ENCODE data around the gene CKAP4.

The CKAP4 gene

GRCh38 chr12:106267535-106267934 is 19.7 kb upstream of the CKAP4 start:
- TF ChIP-seq CTCF (IDR thresholded peaks at IDR 0.05; ENCODE audit: borderline replicate concordance, control extremely low read depth, extremely low read depth, insufficient read depth, missing control alignments), result no peak
- no peak for DNase-seq (ENCODE audit: low spot score)
- in situ Hi-C loops (cut with MboI; ENCODE audit: low sequenced_read_pairs, unreplicated experiment), result no loop called here

- TF ChIP-seq CTCF (IDR thresholded peaks at IDR 0.05; ENCODE audit: borderline replicate concordance, control extremely low read depth, extremely low read depth, insufficient read depth, missing control alignments), result no peak
- in situ Hi-C loops (cut with MboI; ENCODE audit: low sequenced_read_pairs, unreplicated experiment), result no loop called here
- DNase-seq (ENCODE audit: low spot score), result no peak
These were observed 17.3 kb upstream of the CKAP4 start for GRCh38 chr12:106265116-106265515.

- in situ Hi-C loops (cut with MboI; ENCODE audit: low sequenced_read_pairs, unreplicated experiment), result no loop called here
- DNase-seq (ENCODE audit: low spot score), result no peak
- no peak for TF ChIP-seq CTCF (IDR thresholded peaks at IDR 0.05; ENCODE audit: borderline replicate concordance, control extremely low read depth, extremely low read depth, insufficient read depth, missing control alignments)
These were observed 11.1 kb upstream of the CKAP4 start for GRCh38 chr12:106258935-106259334.

- no peak for TF ChIP-seq CTCF (IDR thresholded peaks at IDR 0.05; ENCODE audit: borderline replicate concordance, control extremely low read depth, extremely low read depth, insufficient read depth, missing control alignments)
- DNase-seq (ENCODE audit: low spot score), result no peak
- in situ Hi-C loops (cut with MboI; ENCODE audit: low sequenced_read_pairs, unreplicated experiment), result no loop called here
These were observed 10.4 kb upstream of the CKAP4 start for GRCh38 chr12:106258226-106258625.

- in situ Hi-C loops (cut with MboI; ENCODE audit: low sequenced_read_pairs, unreplicated experiment), result no loop called here
- TF ChIP-seq CTCF (IDR thresholded peaks at IDR 0.05; ENCODE audit: borderline replicate concordance, control extremely low read depth, extremely low read depth, insufficient read depth, missing control alignments), result no peak
- no peak for DNase-seq (ENCODE audit: low spot score)
These were observed 8.7 kb upstream of the CKAP4 start for GRCh38 chr12:106256524-106256923.

- no peak for TF ChIP-seq CTCF (IDR thresholded peaks at IDR 0.05; ENCODE audit: borderline replicate concordance, control extremely low read depth, extremely low read depth, insufficient read depth, missing control alignments)
- in situ Hi-C loops (cut with MboI; ENCODE audit: low sequenced_read_pairs, unreplicated experiment), result no loop called here
- DNase-seq (ENCODE audit: low spot score), result no peak
These were observed 8.1 kb upstream of the CKAP4 start for GRCh38 chr12:106255952-106256351.

GRCh38 chr12:106255493-106255892 is 7.7 kb upstream of the CKAP4 start:
- DNase-seq (ENCODE audit: low spot score), result no peak
- in situ Hi-C loops (cut with MboI; ENCODE audit: low sequenced_read_pairs, unreplicated experiment), result no loop called here
- no peak for TF ChIP-seq CTCF (IDR thresholded peaks at IDR 0.05; ENCODE audit: borderline replicate concordance, control extremely low read depth, extremely low read depth, insufficient read depth, missing control alignments)

Data from GM13976 (cell line).